ENCODE data around the gene ARID5B.

ARID5B gene

DNA sequence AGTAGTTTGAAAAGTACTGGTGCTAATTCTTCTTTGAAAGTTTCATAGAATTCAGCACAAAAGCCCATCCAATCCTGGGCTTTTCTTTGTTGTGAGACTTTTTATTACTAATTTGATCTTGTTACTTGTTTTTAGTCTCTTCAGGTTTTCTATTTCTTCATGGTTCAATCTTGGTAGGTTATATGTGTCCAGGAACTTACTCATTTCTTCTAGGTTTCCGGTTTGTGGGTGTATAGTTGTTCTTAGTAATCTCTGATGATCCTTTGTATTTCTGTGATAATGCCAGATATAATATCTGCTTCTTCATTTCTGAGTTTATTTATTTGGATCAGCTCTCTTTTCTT, 219.7 kb downstream of the ARID5B start:
- DNase-seq (ENCODE audit: insufficient read length, low spot score) (no peak), FAIRE-seq (no peak)
- TF ChIP-seq, protein P1, sequence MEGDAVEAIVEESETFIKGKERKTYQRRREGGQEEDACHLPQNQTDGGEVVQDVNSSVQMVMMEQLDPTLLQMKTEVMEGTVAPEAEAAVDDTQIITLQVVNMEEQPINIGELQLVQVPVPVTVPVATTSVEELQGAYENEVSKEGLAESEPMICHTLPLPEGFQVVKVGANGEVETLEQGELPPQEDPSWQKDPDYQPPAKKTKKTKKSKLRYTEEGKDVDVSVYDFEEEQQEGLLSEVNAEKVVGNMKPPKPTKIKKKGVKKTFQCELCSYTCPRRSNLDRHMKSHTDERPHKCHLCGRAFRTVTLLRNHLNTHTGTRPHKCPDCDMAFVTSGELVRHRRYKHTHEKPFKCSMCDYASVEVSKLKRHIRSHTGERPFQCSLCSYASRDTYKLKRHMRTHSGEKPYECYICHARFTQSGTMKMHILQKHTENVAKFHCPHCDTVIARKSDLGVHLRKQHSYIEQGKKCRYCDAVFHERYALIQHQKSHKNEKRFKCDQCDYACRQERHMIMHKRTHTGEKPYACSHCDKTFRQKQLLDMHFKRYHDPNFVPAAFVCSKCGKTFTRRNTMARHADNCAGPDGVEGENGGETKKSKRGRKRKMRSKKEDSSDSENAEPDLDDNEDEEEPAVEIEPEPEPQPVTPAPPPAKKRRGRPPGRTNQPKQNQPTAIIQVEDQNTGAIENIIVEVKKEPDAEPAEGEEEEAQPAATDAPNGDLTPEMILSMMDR (IDR thresholded peaks at IDR 0.05; ENCODE audit: insufficient read depth, missing control alignments) = no peak

DNA sequence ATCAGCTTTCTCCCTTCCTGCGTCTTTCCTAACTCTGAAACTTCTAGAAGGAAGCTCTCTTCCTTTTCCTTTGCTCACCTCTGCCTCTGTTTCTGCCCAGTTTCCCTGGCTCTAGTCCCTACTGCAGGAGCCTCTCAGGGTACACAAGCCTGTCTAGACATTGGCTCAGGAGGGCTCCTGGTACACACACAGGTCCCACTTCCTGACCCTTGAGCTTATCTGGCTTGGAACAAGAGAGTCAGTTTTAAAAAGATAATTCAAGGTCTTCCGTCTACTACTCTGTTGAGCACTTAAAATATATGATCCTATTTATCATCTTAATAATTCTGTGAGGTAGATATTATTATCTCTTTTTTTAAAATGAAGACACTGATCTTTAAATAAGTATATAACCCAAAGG, 226.5 kb downstream of the ARID5B start:
- DNase-seq (ENCODE audit: insufficient read length, low spot score) (no peak), FAIRE-seq (no peak)
- TF ChIP-seq, protein P1 (IDR thresholded peaks at IDR 0.05; ENCODE audit: insufficient read depth, missing control alignments) = no peak

DNA sequence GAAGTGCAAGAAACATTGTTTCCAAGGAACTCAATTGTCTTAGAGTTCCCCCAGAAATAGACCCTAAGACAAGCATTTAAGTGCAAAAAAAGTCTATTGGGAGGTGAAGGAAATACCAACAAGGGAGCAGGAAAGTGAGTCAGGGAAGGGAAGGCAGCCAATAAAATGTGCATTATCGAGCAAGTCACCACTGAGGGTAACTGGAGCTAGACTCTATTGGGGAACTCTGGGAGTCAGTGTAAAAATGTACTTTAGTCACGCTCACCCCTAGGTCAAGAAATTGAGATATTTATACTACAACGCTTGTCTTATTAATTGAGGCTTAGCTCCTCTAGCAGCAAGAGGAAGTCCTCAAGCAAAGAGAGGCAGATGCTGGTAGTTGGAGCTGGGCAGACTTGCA, 229.4 kb downstream of the ARID5B start:
- TF ChIP-seq, protein P1 (IDR thresholded peaks at IDR 0.05; ENCODE audit: insufficient read depth, missing control alignments) = no peak
- no peak for FAIRE-seq
- no peak for DNase-seq (ENCODE audit: insufficient read length, low spot score)

DNA sequence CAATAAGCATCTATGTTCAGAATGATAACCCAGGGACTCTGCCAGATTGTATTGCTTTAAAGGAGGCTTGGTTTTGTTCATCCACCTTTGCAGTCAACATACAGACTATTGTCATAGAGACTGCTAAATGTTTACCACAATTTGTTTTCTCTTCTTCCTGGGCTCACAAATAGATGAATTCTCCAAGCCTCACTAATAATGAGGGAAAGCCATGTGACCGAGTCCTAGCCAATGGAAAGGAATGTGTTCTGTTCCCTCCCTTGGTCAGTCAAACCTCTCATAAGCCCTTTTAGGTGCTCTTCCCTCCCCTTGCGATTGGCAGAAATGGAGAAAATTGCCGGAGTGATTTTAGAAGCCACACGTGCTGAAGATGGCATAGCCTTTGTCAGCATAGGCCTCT, 230.2 kb downstream of the ARID5B start:
- FAIRE-seq = no peak
- TF ChIP-seq, protein P1 (IDR thresholded peaks at IDR 0.05; ENCODE audit: insufficient read depth, missing control alignments) = no peak
- DNase-seq (ENCODE audit: insufficient read length, low spot score) = no peak

DNA sequence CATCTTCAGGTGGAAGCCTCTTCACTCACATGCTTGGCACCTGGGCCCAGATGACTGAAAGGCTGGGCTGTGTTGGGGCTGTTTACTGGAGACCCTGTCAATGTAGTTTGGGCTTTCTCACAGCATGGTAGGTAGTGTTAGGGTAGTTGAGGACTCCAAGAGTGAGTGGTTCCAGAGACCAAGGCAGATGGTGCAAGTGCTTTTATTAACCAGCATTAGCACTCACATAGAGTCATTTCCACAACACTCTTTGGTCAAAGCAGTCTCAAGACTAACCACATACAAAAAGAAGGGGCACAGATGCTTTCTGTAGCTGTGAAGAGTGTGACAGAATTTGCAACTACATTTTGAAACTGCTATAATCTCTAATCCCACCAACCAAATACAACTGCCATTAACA, 232.1 kb downstream of the ARID5B start:
- TF ChIP-seq, protein P1 (IDR thresholded peaks at IDR 0.05; ENCODE audit: insufficient read depth, missing control alignments) = no peak
- DNase-seq (ENCODE audit: insufficient read length, low spot score) = no peak
- no peak for FAIRE-seq

DNA sequence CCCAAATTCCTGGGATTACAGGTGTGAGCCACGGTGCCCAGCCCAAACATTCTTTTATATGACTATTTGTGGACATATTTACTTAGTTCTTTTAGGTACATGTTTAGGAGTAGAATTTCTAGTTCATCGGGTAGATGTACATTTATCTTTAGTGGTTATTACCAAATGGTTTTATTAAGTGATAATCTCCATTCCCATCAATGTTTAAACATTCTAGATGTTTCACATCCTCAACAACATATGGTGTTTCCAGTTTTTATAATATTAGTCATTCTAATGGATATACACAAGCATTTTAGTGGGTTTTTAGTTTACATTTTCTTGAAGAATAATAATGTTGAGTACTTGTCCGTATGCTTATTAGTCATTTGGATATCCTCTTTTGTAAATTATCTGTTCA, 235.4 kb downstream of the ARID5B start:
- FAIRE-seq (no peak), DNase-seq (ENCODE audit: insufficient read length, low spot score) (no peak)
- TF ChIP-seq, protein P1 (IDR thresholded peaks at IDR 0.05; ENCODE audit: insufficient read depth, missing control alignments) = no peak

Data from D721Med (cell line).